Breast epithelium (tissue), 3 donors: ENCODE data around the gene PHOX2B.

Source experiments
- CTCF ChIP-seq, 3 donors: fragments of 450-650 bp; IDR thresholded peaks; one replicate each; pipeline ENCODE4 v1.5.1; 2016 to 2017; ENCODE audit warnings: antibody characterized with exemption in 3 of 3, mild to moderate bottlenecking in 3 of 3, moderate library complexity in 3 of 3
- POLR2AphosphoS5 ChIP-seq, 3 donors: sonication (generic); formaldehyde crosslinking; IDR thresholded peaks; one replicate each; pipeline ENCODE4 v1.6.1; 2017; ENCODE audit warnings: antibody characterized with exemption in 3 of 3

GRCh38 chr4:41747230-41748055 is 1.1 kb downstream of the PHOX2B start:
- TF ChIP-seq CTCF (IDR thresholded peaks at IDR 0.05) (no peak), POLR2AphosphoS5 (IDR thresholded peaks at IDR 0.05) (no peak)
